HG02678 (cell line): Measurements from ENCODE around the gene SPG11.

ENCODE experiments used
- ATAC-seq: cut with Tn5 transposase; IDR thresholded peaks from one replicate; pipeline ENCODE4 v1.9.1; 2021; ENCODE audit warnings: mild to moderate bottlenecking, moderate library complexity; ENCODE audit not compliant: unreplicated experiment

Gene SPG11

DNA sequence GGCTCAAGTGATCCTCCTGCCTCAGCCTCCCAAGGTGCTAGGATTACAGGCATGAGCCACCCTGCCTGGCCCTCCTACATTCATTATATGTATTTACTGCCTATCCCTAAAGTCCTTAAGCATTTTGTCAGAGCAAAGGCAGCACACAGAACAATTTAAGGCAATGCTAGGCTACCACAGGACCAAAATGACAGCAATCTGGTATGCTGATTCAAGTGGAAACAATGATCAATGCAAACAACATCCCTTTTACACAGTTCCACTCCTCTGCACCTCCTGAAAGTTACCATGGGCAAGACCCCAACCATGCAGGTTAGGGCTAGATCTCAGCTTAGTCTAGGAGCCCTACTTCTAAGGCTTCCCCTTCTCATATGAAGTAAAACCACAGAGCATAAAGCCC is 40.3 kb downstream of the SPG11 start:
- no peak for ATAC-seq

DNA sequence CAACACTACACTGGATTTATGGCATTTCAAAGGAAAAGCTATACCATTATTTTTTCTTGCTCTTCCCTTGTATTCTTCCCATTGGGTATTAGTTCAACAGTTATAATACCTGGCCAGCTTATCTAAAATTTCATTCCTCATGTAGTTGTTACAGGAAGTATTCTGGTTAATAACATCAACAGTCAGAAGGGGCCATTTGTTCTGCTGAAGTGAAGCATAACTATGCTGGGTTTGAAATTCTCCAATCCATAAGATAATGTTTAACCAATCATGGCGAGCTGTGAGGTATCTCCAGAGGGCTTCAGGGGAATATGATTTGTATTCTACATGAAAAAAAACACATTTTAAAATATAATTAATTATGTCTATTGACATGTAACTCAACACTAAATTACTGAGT is 43.4 kb downstream of the SPG11 start:
- no peak for ATAC-seq

DNA sequence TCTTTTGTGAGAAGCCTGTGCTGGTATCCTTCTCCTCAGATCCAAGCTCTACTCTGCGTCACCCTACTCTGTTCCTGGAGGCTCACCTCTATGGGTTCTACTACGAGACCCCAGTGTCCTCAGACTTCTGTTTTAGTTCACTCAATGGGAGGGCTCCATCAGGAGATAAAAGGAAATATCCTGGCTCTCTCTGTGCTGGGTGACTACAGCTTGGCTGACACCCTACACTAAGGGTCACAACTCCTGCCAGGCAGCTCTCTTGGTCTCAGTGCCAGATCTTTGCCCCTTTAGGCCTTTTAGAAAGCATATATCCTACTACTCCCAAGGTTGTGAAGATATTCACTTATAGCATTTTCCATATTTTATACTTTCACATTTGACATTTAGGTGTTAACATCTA is 46.5 kb downstream of the SPG11 start:
- no peak for ATAC-seq

DNA sequence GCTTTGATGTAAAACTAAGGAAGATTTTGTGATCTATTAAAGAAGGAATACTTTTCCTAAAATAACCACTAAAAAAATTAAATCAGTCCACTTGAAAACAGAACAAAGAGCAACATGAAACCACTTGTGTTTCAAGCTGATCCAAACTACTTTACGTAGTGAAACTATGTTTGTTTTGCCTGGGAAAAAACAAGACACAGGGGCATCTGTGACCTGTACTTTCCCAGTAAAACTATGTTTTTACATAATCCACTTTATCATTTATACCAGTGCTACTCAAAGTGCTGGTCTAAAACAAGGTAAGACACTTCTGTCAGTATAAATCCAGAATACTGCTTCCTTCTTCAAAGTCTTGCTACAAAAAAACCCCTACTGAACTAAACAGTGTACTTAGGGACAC is 56.7 kb downstream of the SPG11 start:
- ATAC-seq: no peak

DNA sequence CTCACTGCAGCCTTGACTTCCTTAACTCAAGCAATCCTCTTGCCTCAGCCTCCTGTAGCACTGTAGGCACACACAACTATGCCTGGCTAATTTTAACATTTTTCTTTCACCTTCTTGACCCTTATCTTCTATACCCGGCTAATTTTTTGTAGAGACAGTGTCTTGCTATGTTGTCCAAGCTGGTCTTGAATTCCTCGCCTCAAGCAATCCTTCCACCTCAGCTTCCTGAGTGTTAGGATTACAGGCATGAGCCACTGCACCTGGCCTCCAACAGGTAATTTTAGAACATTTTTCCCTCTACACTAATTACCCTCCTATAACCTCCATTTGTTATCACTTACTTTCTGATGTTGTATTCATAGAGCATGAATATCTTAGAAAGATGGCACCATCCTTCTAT is 60.3 kb downstream of the SPG11 start:
- no peak for ATAC-seq

DNA sequence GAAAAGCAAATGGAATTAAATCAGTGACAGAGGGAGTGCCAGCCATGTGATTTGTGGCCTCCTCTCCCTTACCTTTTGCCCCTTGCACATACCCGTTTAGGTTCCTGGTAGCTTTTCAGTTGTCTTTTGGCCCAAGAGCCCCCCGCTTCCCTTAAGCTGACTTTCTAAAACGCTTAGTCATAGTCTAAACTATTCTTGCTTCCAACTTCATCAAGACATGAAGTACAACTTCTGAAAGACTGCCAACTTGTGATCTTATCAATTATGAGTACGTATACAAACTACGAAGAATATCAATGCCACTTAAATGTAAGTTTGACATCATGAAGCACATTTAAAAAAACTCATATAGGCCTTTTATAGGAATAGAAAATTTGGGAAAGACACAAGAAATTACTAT is 64.6 kb downstream of the SPG11 start:
- ATAC-seq: no peak

DNA sequence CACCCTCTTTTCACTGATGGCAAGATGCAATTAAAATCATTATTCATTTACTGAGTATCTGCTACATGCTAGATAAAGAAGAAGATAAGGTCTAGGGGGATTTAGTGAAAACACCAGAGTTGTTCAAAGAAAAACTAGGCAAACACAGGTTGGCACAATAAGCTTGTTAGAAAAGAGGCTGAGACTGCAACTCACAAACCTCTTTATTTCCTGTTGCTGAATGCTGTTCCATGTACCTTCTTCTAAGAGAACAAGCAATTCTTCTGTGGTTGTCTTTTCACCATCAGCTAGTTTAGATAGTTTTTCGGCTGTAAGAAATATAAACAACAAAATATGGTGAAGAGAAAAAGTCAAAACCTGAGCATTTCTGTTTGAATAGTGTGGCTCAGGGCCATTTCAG is 65.4 kb downstream of the SPG11 start:
- no peak for ATAC-seq

DNA sequence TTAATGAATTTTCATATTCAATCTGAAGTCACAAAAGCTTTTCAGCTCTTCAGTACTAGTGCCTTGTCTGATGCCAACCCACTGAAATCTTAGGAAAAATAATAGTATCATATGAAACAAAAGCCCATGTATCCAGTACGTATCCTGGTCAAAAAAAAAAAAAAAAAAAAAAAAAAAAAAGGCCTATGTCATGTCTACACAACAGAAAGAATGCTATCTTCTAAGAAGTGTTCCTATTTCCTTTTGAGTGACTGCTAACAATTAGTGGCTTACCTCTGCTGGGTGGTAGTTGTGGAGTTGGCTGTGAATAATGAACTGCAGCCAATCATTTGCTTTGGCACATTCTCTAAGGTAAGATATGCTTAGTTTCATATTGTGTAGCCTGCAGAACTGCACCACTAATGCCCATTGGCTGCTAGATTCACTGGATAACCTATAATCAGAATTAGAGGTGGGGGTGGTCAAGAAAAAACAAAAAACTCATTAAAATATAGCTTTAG is 66.9 kb downstream of the SPG11 start:
- no peak for ATAC-seq

DNA sequence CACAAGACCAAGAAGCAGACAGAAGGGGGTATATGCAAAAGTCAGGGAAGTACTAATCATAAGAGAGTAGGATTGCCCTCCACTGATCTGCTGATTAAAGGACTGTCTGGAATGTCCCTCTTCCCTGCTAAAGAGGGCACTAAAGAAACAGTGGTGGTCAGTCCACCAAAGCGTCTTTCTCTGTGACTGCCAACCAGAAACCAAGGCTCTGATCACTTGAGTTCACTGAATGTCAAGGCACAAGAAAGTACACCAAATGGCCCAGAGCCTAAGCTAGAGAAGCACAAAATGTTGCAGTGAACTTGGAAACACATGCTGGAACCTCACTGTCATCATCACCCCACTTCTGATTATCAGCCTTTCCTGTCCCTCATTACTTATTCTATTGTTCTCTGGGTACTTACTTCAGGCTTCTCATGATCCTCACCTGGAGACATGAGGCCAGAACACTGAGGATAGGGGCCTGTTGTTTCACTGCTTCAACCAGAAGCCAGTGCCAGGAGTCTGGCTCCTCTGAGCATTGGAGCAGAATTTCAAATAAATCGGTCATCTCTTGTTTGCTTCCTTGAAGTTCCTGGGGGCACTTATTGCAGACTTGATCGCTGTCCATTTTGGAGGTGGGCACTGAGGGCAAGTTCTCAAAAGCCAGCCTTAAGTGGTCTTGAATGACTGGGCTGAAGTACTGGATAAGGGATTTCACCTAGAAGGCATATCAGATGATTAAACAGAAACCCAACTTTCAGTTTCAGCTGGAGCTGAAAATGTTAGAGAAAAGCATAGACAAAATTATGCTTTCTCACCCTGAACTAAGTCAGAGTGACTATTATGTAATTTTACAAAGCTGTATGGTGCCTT is 67.6 kb downstream of the SPG11 start:
- ATAC-seq: no peak

DNA sequence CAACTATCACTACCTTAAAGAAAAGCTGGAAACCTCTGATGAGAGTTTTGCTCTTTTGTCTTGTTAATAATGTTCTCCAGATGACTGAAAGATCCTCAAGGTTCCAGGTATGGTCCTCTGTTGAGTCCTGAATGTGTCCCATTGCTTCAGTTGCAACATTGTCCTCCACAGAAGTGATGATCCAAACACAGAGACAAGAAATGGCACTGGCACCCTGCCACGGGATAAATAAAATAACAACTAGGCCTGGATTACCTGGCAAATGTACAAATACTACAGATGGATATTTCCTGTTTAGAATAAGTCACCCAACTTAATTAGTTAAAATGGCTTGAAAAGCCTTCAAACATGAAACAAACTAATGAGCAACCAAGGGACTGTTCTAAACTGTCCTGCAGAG is 68.2 kb downstream of the SPG11 start:
- ATAC-seq: no peak

DNA sequence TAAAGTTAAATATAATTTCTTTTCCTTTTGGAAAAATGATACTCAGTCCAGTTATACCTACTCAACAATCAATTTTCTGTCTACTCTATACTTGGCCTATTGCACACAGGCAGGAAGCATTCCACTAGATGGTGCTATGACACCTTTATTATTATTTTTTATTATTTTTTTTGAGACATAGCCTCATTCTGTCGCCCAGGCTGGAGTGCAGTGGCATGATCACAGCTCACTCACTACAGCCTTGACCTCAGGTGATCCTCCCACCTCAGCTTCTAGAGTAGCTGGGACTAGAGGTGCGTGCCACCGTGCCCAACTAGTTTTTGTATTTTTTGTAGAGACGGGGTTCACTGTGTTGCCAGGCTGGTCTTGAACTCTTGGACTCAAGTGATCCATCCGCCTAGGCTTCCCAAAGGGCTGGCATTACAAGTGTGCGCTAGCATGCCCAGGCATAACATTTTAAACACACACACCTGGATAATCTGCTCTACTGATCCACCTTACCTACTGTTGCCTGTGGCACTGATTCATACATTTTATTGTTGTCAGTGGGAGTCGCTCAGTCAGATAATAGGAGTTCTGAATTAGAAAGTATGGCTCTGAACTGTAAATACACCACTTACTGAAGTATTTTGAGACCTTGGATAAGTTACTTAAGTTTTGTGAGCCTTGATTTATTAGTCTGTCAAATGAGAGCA is 70.3 kb downstream of the SPG11 start:
- ATAC-seq: no peak

DNA sequence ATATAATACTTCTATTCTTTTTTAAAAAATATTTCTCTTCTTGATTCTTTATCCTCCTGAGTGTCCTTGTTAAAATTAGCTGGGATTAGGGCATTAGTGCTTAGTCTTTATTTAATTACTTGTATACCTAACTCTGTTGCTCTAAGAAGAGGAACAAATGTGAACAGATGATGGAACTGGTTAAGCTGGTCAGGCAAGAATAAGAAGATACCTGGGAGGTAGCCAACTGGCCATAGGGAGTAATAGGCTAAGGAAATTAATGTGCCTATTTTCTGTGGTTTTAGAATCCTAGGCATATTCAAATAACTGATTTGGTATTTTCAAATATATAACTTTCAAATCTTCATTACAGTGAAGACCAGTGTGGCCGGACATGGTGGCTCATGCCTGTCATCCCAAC is 72.1 kb downstream of the SPG11 start:
- no peak for ATAC-seq

DNA sequence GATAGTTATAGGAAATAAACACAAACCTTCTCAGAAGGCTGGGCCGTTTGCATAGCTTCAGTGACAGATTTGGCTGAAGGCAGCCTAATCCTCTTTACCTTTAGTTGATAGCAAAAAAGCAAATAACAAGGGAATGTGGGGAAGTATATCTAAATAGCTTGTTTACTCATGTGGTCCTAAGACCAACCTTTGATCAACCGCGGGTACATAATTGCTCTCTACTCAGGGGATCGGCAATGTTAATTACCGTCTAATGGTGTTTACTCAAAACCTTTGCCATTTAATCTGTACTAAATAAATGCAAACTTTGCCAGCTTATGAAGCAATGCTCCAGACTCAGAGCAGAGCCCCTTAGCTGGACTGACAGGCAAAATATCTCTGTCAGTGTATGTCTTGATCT is 74.9 kb downstream of the SPG11 start:
- no peak for ATAC-seq

DNA sequence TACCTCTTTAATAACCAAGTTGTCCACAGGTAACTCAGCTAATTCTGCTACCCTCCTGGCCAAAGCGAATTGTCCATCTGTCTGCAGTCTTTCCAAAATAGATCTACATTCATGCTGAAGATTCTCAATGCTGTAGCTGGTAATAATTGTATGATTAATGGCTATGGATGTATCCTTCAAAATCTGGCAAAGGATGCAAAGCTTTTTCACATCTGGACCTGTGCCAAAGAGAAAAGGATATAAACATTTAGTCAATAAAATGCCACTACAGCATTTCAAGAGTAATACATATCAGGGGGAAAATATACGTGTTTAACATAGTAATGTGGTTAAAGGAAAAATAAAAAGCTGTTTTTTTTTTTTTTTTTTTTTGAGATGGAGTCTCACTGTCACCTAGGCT is 77.8 kb downstream of the SPG11 start:
- ATAC-seq: no peak

DNA sequence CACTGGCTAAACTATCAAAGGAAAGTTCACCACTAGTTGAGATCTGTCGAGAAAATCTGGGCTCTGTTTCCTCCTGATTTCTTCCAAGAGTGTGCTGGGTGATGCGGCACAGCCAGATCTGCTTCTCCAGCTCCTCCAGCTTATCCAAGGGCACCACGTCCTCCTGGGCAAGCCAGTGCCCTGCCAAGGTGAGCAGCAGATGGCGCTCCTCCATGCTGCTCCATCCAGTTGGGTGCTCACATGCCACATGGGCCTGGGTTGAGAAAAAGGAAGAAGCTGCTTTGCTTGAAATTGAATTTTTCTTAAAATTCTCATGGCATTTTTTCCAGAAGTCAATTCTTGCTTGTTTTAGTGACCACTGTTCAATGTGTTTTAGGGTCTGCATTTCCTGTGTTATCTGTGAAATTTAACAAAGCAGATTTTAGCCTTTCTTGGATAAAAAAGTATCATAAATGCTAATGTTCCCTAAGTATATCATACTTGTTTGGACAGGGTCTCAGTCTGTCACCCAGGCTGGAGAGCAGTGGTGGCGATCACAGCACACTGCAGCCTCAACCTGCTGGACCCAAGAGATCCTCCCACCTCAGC is 79.2 kb downstream of the SPG11 start:
- no peak for ATAC-seq

DNA sequence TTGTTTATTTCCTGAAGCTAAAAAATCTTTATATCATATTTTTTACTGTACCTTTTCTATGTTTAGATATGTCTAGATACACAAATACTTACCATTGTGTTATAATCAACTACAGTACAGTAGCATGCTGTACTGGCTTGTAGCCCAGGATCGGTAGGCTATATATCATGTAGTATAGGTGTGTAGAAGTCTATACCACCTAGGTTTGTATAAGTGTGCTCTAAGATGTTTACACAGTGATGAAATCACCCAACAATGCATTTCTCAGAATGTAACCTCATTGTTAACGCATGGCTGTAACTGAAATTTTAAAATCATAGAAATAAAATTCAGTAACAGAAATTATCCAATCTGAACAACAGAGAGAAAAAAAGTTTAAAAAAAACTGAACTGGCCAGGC is 83.4 kb downstream of the SPG11 start:
- no peak for ATAC-seq

DNA sequence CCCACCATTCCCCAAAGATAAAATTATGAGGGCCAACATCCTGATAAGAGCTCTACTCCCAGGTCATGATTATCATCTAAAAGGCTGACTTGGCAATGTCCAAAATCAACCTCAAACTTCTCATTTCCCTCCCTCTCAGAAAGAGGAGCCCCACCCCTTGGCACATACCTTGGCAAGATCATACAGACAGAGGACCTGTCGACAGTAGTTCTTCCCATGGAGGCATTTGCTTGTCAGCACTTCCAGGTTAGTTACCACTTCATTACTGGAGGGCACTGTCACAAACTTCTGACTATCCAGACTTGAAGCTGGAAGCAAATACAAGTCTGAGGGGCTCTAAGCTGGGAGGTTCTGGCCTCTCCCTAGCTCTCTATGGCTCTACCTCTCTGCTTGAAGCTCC is 88.7 kb downstream of the SPG11 start:
- no peak for ATAC-seq

DNA sequence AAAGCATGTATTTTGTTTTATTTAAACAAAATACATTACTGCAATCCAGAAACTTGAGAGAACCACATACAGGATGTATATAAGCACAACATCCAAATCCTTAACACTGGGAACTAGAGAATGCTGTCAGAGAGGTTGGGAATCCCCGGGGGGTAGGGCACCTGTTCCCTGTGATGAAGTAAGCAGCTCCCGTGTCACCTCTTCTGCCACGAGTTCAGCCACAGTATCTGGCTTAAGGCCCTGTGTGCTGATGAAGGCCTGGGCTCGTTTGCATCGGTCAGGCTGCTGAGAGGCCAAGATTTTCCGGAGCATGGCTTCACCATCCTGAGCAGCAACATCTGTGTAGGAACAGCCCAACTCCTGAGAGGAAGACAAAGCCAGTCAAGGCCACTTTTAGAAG is 90.1 kb downstream of the SPG11 start:
- no peak for ATAC-seq

DNA sequence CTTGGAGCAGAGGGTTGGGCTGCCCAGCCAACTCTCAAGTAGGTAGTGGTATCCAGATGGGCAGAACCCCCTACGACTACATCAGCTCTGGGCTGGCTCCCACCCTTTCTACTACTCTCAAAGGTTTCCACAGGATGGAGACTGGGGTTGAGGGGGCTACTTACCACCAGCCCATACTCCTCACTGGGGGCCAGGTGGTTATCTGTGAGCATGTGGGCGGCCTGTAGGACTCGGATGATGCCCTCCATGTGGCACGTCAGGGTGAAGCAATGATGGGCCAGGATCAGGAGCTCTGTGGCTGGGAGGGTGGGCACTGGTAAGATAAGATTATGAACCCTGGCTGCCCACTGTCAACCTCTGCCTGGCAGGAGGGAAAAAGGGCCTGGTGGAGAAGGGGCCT is 93.1 kb downstream of the SPG11 start:
- ATAC-seq: no peak

DNA sequence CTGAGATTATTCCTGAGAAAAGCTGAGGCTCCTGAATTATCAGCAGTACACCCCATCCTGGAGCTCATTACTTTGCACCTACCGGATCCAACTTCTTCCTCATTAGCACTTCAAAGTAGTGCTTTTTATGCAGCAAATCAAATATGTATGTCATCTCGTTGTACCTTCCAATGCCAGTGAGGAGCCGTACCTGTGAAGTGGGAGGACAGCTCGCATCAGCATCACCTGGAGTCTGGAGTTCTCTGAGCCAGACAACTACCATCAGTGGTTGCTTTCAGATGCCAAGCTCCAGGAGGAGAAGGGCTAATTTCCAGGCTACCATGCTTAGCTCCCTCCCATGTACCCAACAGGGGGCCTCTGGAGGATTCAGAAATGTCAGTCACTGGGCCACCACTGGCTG is 94.1 kb downstream of the SPG11 start:
- no peak for ATAC-seq

DNA sequence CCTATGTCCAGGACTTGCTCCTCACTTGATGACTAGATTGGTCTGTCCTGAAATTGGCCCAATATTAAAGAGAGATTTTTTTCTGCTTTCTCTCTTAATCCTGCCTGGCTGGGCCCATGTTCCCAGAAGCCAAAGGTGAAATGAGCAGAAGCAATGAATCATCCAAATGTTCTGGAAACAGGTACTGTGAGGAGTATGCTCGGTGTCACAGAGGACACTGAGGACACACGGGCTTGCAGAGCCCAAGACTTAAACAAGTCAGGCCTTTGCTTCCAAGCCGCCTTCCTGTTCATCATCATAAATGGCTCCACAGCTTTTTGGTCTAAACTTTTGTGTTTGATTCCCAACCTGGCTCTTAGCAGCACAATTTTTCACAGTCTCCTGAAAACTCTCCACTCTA is 95.1 kb downstream of the SPG11 start:
- ATAC-seq: no peak

DNA sequence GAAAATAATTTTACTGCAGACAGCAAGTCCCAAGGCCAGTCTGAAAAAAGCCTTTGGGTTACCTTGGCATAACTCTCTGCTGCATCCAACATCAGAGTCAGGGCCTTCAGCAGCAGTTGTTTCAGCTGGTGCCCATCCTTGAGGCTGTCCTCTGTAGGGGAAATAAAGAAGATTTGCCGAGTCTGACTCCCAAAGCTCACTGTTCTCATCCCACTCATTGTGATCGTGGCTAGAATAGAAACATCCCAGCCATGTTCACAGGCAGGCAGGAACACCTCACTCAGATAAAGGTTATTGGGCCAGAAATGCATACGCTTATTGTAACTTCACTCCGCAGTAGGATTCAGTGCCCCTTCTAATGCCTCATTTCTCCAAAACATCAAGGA is 97.3 kb downstream of the SPG11 start:
- ATAC-seq: no peak
